Prostate gland (tissue), 2 donors: ENCODE measurements around the gene ASH1L.

Experiments used
- POLR2A ChIP-seq: fragments of 450-650 bp; IDR thresholded peaks from one replicate; pipeline ENCODE4 v1.6.1; 2016; ENCODE audit warnings: antibody characterized with exemption, mild to moderate bottlenecking
- POLR2AphosphoS5 ChIP-seq: sonication (generic); formaldehyde crosslinking; IDR thresholded peaks from one replicate; pipeline ENCODE4 v1.6.1; 2017; ENCODE audit warnings: antibody characterized with exemption
- TF ChIP-seq, protein P1 (sequence below), 4 experiments: fragments of 200-600 bp in 2 of 4; fragments of 450-650 bp in 2 of 4; sonication (generic) in 2 of 4; IDR thresholded peaks; 1 replicate in 3 of 4; 2 replicates in 1 of 4; pipeline ENCODE4 v1.5.1; 2016 to 2019; ENCODE audit warnings: antibody characterized with exemption in 4 of 4, mild to moderate bottlenecking in 2 of 4, moderate library complexity in 2 of 4

DNA sequence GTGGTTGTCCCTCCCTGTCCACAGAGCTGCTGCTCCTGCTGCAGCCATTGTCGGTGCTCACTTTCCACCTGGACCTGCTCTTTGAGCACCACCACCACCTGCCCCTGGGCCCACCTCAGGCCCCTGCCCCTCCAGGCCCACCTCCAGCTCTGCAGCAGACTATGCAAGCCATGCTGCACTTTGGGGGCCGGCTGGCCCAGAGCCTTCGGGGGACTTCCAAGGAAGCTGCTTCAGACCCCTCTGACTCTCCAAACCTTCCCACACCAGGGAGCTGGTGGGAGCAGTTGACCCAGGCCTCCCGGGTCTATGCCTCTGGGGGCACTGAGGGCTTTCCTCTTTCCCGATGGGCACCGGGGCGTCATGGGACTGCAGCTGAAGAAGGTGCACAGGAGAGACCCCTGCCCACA, 236.0 kb downstream of the ASH1L start:
- TF ChIP-seq, protein P1, sequence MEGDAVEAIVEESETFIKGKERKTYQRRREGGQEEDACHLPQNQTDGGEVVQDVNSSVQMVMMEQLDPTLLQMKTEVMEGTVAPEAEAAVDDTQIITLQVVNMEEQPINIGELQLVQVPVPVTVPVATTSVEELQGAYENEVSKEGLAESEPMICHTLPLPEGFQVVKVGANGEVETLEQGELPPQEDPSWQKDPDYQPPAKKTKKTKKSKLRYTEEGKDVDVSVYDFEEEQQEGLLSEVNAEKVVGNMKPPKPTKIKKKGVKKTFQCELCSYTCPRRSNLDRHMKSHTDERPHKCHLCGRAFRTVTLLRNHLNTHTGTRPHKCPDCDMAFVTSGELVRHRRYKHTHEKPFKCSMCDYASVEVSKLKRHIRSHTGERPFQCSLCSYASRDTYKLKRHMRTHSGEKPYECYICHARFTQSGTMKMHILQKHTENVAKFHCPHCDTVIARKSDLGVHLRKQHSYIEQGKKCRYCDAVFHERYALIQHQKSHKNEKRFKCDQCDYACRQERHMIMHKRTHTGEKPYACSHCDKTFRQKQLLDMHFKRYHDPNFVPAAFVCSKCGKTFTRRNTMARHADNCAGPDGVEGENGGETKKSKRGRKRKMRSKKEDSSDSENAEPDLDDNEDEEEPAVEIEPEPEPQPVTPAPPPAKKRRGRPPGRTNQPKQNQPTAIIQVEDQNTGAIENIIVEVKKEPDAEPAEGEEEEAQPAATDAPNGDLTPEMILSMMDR (IDR thresholded peaks at IDR 0.05): no peak
- no peak for TF ChIP-seq POLR2A
- TF ChIP-seq POLR2AphosphoS5: no peak
